Stimulated activated CD4-positive, alpha-beta T cell treated with anti-CD3 and anti-CD28 coated beads, Interleukin-1b, Interleukin-23, amount 100 ng/mL, for 24 hours (primary cell): Measurements from ENCODE around the gene ATG4B.

Experiments used
- DNase-seq, 4 experiments: peaks; one replicate each; pipeline ENCODE4 v3.0.0-alpha.2; 2020; ENCODE audit warnings: low read depth in 4 of 4, low spot score in 1 of 4

Gene ATG4B

DNA sequence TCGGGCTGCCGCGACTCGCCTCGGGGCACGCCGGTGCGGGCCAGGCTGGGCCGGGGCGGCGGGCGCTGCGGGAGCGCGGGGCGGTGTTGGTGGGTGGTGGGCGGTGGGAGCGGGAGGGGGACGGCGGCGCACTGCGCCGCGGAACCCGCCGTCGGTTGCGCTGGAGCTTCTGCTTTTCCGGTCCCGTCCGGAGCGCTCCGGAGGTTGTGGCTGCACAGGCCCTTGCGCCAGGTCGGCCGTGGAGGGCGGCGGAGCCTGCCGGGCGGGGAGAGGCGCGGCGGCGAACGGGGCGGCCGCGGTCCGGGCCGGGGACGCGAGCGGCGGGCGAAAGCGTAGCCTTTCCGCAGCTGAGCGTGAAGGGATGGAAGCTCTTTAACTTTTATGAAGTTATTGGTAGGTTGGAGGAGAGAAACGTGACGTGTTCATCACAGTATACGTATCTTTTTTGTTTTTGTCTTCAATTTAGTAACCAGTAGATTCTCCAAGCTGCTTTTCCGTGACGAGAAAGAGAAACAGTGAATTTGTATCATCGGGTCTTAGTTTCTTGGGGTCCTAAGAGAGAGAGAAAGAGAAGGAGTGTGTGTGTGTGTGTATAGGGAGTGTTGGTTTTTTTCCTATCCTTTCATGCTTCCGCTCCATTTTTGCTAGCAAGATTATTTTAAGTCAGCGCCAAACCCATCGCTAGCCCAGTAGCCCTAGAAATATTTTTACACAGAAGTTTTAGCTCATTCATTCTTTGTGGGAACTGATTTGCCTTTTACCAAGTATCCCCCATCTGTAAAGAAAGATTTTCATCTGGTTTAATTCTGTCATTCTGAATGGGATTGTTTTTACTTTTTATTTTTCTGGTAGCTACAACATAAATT is 535 bp downstream of the ATG4B start:
- DNase-seq: peak; percentile 32 to 44 (median 38)

DNA sequence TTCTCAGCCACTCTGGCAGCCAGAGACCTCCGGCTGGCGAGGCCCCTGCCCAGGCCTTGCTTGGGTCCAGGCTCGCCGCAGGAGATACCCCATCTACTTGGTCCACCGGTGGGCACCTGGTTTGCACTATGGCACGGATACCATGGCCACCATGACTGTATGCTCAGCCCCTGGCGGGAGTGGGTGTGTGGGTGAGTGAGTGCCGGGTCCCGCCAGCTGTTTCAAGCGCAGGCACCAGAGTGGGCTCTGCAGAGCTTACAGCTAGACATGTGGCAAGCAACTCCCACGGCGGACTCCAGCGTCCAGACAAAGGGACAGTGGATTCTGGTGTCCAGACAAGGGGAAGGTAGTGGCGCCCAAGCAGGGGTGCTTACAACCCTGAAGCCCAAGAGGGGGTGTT is 1.4 kb downstream of the ATG4B start:
- DNase-seq: no peak

DNA sequence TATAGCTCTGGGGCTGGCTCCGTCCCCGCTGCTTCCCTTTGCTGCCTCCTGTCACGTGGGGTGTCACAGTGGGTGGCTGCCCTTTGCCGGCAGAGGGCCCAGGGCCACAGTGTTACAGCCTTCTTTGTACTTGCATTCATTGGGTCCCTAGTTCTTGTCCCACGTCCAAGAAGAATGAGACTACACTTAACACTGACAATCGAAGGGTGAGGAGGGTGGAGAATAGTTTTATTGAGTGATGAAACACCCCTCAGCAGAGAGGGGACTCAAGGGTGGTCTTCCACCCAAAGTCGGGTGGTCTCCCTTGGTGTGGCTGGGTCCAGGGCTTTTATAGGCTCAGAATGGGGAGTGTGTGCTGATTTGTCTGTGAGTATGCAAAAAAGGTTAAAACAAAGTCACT is 1.9 kb downstream of the ATG4B start:
- no peak for DNase-seq

DNA sequence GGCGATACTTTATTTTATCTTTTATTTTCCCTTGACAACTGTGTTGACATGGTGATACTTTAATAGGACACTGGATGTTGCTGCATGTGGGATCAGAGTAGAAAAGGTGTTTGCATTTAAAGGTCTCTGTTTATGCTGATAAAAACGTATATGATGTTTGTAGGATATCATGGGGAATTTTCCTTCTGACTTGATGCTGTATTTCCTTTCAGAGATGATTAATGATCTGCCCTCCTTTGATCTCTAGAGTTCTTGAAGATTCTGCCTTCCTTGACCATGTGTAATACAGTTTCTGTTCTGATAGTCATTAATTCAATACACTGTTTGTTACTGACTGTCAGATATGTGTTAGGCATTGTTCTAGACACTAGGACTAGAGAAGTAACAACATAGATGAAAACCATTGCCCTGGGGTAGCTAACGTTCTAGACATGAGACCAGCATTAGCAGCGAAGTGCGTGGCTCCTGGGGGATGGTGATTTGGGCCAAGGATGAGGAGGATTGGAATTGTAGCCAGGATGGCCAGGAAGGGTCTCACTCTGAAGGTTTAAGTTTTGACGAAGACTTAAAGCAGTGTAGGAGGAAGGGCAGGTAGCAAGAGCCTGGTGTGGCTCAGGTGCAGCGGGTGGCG is 2.8 kb downstream of the ATG4B start:
- no peak for DNase-seq

DNA sequence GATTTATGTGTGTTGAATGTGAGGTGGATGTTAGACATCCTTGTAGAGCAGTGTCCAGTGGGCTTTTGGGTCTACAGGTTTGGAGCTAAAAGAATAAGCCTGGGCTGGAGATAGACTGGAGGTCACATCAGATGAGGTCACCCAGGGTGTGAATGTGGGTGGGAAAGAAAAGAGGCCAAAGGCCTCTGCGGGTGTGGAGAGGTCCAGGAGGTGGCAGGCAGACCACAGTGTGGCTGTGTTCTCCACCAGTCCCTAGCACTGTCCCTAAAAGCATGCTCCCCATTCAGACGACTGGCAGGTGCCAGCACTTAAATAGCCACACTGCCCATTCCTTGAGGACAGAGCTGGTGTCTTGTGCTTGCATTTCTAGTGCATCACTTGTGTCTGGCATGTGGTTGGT is 4.1 kb downstream of the ATG4B start:
- no peak for DNase-seq

DNA sequence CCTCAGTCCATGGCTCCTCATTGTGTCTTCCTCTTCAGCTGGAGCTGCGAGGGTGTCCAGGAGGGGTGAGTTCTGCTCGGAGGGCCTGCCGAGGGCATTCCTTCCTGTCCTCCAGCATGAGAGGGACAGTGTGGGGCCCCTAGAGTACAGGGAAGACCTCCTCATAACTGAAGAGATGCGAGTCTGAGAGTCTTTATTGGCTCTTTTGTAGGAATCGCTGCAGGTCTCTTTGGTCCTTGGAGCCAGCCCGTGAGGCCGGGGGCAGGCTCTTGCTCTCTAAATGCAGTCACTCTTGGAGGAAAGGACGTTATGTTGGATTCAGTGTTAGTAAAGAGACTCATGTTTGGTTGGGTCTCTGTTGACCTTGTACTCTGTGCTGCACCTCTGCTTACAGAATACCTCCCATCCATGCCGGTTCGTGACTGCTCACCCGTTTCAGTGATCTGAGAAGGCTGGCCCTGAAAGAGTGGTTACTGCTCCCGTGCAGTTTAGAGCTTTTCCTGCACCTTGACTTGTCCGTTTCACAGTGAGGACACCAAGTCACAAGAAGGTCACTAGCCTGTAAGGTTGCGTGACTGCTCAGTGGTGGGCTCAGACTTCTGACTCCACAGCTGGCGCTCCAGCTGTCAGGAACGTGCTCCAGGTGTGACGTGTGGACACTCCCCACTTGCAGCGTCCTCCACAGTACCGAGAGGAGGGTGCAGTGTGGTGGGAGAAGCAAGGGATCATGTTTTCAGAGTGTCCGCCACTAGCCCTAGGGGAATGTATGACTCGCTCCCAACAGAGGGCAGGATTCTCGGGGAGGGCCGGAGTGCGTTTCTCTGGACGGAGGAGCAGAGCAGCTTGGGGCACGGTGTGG is 7.8 kb downstream of the ATG4B start:
- DNase-seq: no peak

DNA sequence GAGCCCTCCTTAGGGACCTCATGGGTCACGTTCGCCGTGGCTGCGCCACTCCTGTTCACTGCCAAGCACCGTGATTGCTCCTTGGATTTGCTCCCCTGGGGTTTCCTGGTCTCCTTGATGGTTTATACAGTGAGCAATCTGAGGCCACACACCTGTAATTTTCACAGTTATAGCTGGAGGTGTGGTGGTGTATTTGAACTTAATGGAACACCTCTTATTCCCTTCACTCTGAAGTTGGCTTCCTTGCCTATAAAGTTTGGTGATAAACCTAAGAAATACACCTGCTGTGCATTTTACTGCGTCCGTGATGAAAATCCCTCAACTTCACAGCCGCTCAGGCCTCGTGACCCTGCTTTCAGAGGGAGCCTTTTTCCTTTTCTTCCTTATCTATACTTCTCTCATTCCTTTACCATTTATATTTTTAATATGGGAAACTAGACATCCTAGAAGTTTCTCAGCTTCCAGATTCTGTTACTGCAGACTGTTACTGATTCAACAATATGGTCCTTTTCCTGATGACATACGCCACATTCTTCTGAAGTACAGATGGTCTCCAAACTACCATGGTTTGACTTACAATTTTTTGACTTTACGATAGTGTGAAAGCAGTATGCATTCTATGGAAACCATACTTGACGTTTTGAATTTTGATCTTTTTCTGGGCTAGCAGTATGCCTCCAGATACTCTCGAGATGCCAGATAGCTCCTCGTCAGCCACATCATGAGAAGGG is 8.6 kb downstream of the ATG4B start:
- no peak for DNase-seq

DNA sequence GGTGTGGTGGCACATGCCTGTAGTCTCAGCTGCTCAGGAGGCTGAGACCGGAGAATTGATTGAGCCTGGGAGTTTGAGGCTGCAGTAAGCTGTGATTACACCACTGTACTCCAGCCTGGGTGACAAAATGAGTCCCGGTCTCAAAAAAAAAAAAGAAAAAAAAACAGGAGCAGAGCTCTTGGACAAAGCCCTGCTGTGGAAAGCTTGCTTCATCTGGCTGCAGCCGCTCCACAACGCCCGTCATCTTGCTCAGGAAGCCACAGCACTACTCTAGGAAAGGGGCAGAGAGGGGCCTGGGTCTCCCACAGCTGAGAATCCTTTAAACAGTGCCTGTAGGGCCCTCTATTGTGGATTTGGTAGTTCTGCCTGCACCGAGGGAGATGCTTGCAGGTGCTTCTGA is 11.0 kb downstream of the ATG4B start:
- no peak for DNase-seq

DNA sequence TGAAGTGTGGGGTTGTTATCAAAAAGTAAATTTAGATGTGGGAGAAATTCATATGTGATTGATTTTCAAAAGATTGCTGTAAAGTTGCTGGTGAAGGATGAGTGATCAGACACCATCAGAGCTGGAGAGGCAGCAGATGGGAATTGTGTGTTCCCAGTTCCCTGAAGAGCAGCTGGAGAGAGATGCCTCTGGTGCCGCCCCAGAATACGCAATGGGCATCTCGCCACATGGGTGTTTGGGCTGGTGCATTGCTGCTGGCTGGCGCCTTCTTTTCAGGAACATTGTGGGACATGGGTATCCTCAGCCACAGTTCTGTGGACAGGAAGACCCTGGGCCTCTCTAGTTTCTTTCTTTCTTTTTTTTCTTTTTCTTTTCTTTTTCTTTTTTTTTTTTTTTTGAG is 11.9 kb downstream of the ATG4B start:
- DNase-seq: no peak

DNA sequence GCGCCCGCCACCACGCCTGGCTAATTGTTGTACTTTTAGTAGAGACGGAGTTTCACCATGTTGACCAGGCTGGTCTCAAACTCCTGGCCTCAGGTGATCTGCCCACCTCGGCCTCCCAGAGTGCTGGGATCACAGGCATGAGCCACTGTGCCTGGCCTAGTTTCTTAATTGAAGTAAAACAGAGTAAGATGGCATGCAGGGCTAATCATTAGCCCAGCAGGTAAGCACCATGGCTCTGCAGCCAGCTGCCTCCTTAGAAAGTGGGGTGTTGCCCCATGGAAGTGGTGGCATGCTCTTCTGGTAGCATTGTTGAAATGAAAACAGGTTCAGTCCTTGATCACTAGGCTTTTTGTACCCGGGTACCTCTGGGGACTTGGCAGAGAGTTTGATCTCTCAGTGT is 12.4 kb downstream of the ATG4B start:
- no peak for DNase-seq

DNA sequence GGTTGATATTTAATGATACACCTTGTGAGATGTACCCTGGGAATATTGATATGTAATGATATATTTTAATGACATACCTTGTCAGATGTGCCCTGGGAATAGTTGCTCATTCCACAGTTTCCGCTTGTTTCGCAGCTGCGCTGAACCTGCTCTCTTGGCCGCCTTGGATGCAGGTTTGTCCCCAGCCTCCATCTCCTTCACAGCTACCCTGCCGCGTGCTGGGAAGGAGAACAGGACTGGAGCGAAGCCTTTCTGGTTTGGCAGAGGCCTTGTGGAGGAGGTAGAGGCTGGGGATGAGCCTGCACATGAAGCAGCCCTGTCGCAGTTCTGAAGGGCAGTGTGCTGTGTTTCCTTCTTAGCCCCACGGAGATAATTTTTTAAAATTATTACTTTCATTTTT is 14.6 kb downstream of the ATG4B start:
- DNase-seq: no peak

DNA sequence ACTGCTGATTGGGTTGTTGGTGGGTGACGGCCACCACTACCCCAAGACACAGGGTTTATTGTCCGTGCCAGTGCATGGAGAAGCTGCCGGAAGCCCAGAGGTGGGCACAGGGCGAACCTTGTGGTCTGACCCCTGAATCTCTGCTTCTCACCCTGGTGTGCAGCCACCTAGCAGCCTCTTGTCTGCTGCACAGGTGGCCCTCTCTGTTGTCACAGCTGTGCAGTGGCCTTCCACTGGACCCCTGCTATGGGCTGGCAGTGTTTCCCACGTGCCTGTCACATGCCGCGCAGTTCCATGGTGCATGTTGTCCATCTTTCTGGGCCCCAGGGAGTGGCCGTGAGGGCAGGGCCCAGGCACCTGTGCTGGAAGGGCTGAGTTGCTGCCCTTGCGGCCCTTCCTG is 15.2 kb downstream of the ATG4B start:
- no peak for DNase-seq

DNA sequence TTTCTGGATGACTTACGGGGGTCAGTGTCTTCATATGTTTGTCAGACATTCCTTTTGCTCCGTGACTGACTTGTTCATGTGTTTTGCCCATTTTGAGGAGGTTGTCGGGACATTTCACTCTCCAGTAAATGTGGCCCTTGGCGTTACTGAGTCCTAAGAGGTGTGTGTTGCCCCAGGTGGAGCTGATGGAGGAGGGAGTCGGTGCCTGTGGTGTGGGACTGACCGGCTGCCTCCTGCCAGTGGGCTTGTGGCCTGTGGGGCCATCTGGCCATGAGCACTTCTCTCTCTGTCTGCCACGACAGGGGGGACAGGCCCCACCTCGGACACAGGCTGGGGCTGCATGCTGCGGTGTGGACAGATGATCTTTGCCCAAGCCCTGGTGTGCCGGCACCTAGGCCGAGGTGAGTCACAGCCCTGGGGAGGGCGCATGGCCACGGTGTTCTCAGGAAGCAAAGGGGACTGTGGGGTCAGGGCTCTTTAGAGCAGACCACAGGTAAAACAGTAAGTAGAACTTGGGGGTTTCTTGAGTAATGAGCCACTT is 15.8 kb downstream of the ATG4B start:
- no peak for DNase-seq

DNA sequence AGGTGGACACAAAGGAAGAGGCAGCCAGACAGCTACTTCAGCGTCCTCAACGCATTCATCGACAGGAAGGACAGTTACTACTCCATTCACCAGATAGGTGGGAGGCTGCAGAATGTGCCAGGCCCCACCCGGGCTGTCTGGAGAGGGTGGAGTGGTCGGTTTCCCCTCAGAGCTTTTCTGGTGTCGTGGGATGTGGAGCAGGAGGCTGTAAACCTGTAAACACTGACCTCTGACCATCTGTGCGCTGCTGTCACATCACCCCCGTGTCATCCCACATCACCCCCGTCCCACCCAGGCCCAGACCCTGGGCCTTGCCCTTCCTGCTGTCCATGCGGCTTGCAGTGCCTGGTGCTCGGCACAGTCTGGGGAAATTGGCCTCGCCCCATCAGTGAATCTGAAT is 17.1 kb downstream of the ATG4B start:
- no peak for DNase-seq

DNA sequence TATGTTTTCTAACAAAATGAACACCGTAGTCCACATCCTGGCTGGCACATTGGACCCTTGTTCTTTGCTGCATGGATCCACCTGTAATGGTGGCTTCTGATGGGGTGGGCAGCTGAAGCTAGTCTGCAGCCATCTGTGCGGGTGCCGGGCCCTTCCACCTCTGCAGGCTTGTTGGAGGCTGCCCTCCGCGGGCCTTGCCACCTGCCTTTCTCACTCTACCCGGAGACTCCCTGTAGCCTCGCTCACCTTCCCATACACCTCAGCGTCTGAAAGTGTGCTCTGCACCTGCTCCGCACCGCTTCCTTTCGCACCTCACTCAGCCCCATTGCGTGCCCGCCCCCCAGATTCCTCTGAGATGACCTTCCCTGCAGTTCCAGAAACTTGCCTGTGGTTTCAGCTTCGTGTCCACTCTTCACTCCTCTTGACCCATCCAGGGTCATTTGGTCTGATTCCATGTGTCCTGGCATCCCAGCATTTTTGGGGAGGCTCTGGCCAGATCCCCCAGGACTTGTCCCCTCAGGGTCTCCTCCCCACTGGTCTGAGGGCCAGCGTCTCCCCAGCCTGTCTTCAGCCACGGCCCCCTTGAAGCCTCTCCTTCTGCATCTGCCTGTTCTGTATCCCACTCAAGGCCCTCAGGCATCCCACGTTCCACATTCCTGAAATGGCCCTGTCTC is 18.2 kb downstream of the ATG4B start:
- no peak for DNase-seq

DNA sequence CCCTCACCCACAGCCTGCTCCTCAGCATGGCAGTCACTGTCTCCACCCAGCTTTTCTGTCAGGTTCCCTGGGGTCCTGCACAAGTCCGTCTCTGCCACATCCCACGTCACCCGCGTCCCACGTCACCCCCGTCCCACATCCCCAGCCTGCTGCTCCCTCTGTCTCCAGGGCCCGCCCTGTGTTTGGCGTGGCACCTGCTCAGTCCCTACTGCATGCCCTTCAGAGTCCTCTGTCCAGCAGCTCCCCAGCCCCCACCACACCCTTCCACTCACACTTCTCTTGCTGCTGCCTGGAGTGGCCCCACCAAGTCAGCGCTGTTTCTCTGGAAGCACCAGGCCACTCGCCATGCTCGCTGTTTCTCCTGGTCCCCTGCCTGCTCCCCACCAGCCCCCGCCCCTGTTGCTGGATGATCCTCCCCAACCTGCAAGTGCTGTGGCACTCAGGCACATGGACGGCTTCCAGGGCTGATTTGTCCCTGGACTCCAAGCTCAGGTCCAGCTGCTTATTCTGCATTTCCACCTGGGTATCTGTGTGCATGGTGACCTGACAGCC is 18.8 kb downstream of the ATG4B start:
- no peak for DNase-seq

DNA sequence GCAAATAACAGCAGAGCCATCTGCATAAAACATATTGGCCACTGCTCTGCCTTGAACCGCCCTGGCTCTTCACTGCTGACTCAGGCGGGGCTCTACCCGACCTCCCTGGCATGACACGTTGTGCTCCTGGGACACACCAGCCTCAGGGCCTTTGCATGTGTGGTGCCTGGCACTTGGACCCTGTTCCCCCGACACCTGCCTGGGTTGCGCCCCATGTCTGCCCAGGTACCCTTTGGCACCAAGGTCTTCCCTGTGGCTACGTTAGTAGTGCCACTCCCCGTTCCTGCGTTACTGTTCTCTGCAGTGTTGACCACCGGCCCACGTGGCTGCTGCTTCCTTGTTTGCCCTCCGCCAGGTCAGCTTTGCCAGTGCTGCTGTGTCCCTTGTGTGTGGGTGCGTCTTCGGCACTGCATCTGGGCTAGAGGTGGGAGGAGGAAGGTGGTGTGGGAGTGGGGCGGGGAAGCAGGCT is 20.3 kb downstream of the ATG4B start:
- no peak for DNase-seq

DNA sequence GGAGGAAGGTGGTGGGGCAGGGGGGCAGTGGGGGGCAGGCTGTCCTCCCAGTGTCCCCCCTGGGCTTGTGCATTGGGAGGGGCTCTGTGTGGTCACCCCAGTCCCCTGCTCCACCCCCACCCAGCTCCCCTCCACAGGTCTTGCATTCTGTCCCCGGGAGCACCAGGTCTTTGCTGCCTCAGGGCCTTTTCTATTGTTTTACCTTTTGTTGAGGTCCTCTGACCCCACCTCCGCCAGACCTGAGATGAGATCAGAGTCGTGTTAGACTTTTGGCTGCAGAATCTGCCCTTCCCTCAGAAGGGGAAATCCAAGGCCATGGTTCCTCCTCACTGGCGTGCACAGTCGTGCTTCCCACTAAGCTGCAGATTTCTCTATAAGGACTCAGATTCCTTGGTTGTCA is 20.8 kb downstream of the ATG4B start:
- no peak for DNase-seq

DNA sequence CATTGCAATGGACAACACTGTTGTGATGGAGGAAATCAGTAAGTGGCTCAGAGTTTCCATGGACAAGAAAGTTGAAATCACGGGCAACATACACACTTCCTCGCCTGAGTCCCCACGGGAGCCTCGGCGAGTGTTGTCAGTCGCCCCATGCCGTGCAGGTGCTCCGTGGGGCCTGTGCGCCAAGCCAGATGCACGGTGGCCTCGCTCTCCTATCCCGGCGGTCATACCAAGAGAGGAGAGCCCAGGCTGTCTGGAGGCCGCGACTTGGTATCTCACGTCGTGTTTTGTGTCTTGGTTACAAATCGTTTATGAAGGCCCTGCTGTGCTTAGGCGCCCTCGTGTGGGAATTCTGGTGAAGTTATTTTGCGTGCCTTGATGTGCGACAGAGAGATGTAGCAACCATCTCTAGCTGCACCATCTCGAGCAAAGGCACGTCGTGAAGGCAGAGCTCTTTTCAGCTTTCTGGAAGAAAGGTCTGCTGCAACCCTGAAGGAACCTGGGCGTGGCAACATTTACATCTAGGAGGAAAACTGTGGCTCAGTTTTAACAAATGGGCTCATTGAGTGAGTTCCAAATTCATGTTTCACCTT is 21.8 kb downstream of the ATG4B start:
- peak in 1 of 4 experiments; percentile 14 for DNase-seq
